H9 (cell line): ENCODE data around the gene EIF2AK2. TPM values are rescaled to one million over a fixed set of nuclear protein-coding genes. Genes with fewer than 3 reads are reported as not detected.

Experiments
- DNase-seq: peaks from one replicate; pipeline ENCODE4 v3.0.0-alpha.2; 2017
- H2AFZ ChIP-seq: one replicate; pipeline ENCODE4 v1.6.1; 2013; ENCODE audit warnings: mild to moderate bottlenecking, low read length, control low read depth, moderate library complexity
- H2AK5ac ChIP-seq: 2 replicates; pipeline ENCODE4 v1.6.1; 2013; ENCODE audit warnings: low read length, control low read depth, mixed read lengths; ENCODE audit not compliant: insufficient read length
- H2BK120ac ChIP-seq: one replicate; pipeline ENCODE4 v1.6.1; 2013; ENCODE audit warnings: low read depth, mild to moderate bottlenecking, low read length, control low read depth, inconsistent platforms; ENCODE audit not compliant: poor library complexity, severe bottlenecking
- H2BK12ac ChIP-seq: 2 replicates; pipeline ENCODE4 v1.6.1; 2013; ENCODE audit warnings: low read length, control low read depth, mixed read lengths, low read depth; ENCODE audit not compliant: insufficient read length
- H2BK15ac ChIP-seq: 2 replicates; pipeline ENCODE4 v1.6.1; 2013; ENCODE audit warnings: low read depth, low read length, control low read depth
- H2BK20ac ChIP-seq: one replicate; pipeline ENCODE4 v1.6.1; 2013; ENCODE audit warnings: low read depth, mild to moderate bottlenecking, low read length, control low read depth, inconsistent platforms; ENCODE audit not compliant: poor library complexity, severe bottlenecking
- H2BK5ac ChIP-seq: 2 replicates; pipeline ENCODE4 v1.6.1; 2013; ENCODE audit warnings: low read length, control low read depth, mixed read lengths; ENCODE audit not compliant: insufficient read length
- H3K14ac ChIP-seq: 2 replicates; pipeline ENCODE4 v1.6.1; 2013; ENCODE audit warnings: low read length, control low read depth; ENCODE audit not compliant: insufficient read depth
- H3K18ac ChIP-seq: 2 replicates; pipeline ENCODE4 v1.6.1; 2013; ENCODE audit warnings: low read depth, mild to moderate bottlenecking, mixed read lengths, low read length, control low read depth; ENCODE audit not compliant: insufficient read length
- H3K23ac ChIP-seq: 2 replicates; pipeline ENCODE4 v1.6.1; 2013; ENCODE audit warnings: low read length, control low read depth, mixed read lengths, low read depth; ENCODE audit not compliant: insufficient read length
- H3K23me2 ChIP-seq: 2 replicates; pipeline ENCODE4 v1.6.1; 2013; ENCODE audit warnings: low read depth, mild to moderate bottlenecking, mixed read lengths, low read length, control low read depth; ENCODE audit not compliant: insufficient read length, poor library complexity, severe bottlenecking
- H3K27ac ChIP-seq: 2 replicates; pipeline ENCODE4 v1.5.1; 2013; ENCODE audit warnings: low read length, control low read depth, mixed read lengths, low read depth; ENCODE audit not compliant: insufficient read length
- H3K27me3 ChIP-seq: 2 replicates; pipeline ENCODE4 v1.6.1; 2013; ENCODE audit warnings: low read length, control low read depth, inconsistent platforms; ENCODE audit not compliant: insufficient read depth
- H3K4ac ChIP-seq: 2 replicates; pipeline ENCODE4 v1.6.1; 2013; ENCODE audit warnings: low read depth, mild to moderate bottlenecking, control low read depth, inconsistent platforms, low read length, moderate library complexity
- H3K4me1 ChIP-seq: 2 replicates; pipeline ENCODE4 v1.6.1; 2013; ENCODE audit warnings: low read length, control low read depth, inconsistent platforms; ENCODE audit not compliant: insufficient read depth
- H3K4me2 ChIP-seq: 2 replicates; pipeline ENCODE4 v1.6.1; 2013; ENCODE audit warnings: low read length, control low read depth, mixed read lengths; ENCODE audit not compliant: insufficient read length, insufficient read depth
- H3K56ac ChIP-seq: 2 replicates; pipeline ENCODE4 v1.6.1; 2013; ENCODE audit warnings: low read depth, mild to moderate bottlenecking, mixed read lengths, low read length, control low read depth; ENCODE audit not compliant: insufficient read length
- H3K79me1 ChIP-seq: 2 replicates; pipeline ENCODE4 v1.6.1; 2013; ENCODE audit warnings: low read depth, mild to moderate bottlenecking, moderate library complexity, low read length, control low read depth, inconsistent platforms; ENCODE audit not compliant: insufficient read depth, poor library complexity, severe bottlenecking
- H3K79me2 ChIP-seq: 2 replicates; pipeline ENCODE4 v1.6.1; 2013; ENCODE audit warnings: low read length, control low read depth, inconsistent platforms; ENCODE audit not compliant: insufficient read depth
- H3K9ac ChIP-seq: 2 replicates; pipeline ENCODE4 v1.6.1; 2013; ENCODE audit warnings: low read length, control low read depth, mixed read lengths; ENCODE audit not compliant: insufficient read length; ENCODE audit errors: extremely low read depth
- H3K9me3 ChIP-seq: one replicate; pipeline ENCODE4 v1.6.1; 2013; ENCODE audit warnings: low read depth, low read length, inconsistent platforms; ENCODE audit not compliant: control insufficient read depth
- H3T11ph ChIP-seq: one replicate; pipeline ENCODE4 v1.6.1; 2013; ENCODE audit warnings: mild to moderate bottlenecking, low read length, control low read depth, inconsistent platforms
- H4K20me1 ChIP-seq: one replicate; pipeline ENCODE4 v1.6.1; 2013; ENCODE audit not compliant: control insufficient read depth, insufficient read length, insufficient read depth
- H4K5ac ChIP-seq: 2 replicates; pipeline ENCODE4 v1.6.1; 2013; ENCODE audit warnings: low read depth, mild to moderate bottlenecking, mixed read lengths, low read length, control low read depth; ENCODE audit not compliant: insufficient read length
- H4K8ac ChIP-seq: replicated peaks from 2 replicates; pipeline ENCODE4 v1.6.1; 2013; ENCODE audit warnings: low read length, control low read depth, mixed read lengths, low read depth; ENCODE audit not compliant: insufficient read length
- H4K91ac ChIP-seq: 2 replicates; pipeline ENCODE4 v1.6.1; 2013; ENCODE audit warnings: low read depth, mild to moderate bottlenecking, moderate library complexity, mixed read lengths, low read length, control low read depth; ENCODE audit not compliant: insufficient read length
- H3K27ac Mint-ChIP-seq, 3 experiments: 2 replicates in 2 of 3; 3 replicates in 1 of 3; pipeline ENCODE4 v1.8.0; 2020 to 2021; ENCODE audit warnings: mixed read lengths in 3 of 3, mild to moderate bottlenecking in 1 of 3, moderate library complexity in 1 of 3
- H3K27me3 Mint-ChIP-seq: 2 replicates; pipeline ENCODE4 v1.8.0; 2021; ENCODE audit warnings: low read depth, mild to moderate bottlenecking, moderate library complexity, mixed read lengths
- H3K36me3 Mint-ChIP-seq, 3 experiments: 2 replicates in 2 of 3; 3 replicates in 1 of 3; pipeline ENCODE4 v1.8.0; 2020 to 2021; ENCODE audit warnings: low read depth in 3 of 3, mixed read lengths in 3 of 3; ENCODE audit not compliant: insufficient read depth in 1 of 3
- H3K4me1 Mint-ChIP-seq, 2 experiments: 2 replicates each; pipeline ENCODE4 v1.8.0; 2020; ENCODE audit warnings: mixed read lengths in 2 of 2
- H3K4me3 Mint-ChIP-seq, 2 experiments: 2 replicates in 1 of 2; 3 replicates in 1 of 2; pipeline ENCODE4 v1.8.0; 2020 to 2021; ENCODE audit warnings: mild to moderate bottlenecking in 2 of 2, mixed read lengths in 2 of 2, moderate library complexity in 1 of 2
- H3K9me3 Mint-ChIP-seq, 2 experiments: 2 replicates in 1 of 2; 3 replicates in 1 of 2; pipeline ENCODE4 v1.8.0; 2020; ENCODE audit warnings: mild to moderate bottlenecking in 2 of 2, mixed read lengths in 2 of 2, moderate library complexity in 1 of 2
- WGBS: extraction: QIAGEN DNeasy Blood & Tissue Kit; methylation state at CpG from one replicate; pipeline ENCODE4 v1.1.7; 2013; ENCODE audit warnings: missing lambda C conversion rate, low lambda C conversion rate, mixed read lengths; ENCODE audit not compliant: insufficient read length; ENCODE audit errors: extremely low coverage; 5-methylcytosine and 5-hydroxymethylcytosine counted together
- total RNA-seq: library from RNA; stranded (reverse); gene quantifications from 2 replicates; pipeline ENCODE4 v1.2.1, GENCODE V29; 2021
- TF ChIP-seq, protein P1 (sequence below): fragments of 200-600 bp; sonication (generic); conservative IDR thresholded peaks from 3 replicates; pipeline ENCODE4 v1.8.0; 2021; ENCODE audit warnings: antibody characterized with exemption, mild to moderate bottlenecking

Gene EIF2AK2
- total RNA-seq, 1 experiment from 2014 or later: 55.7 TPM

GRCh38 chr2:37109523-37109922, 47.3 kb downstream of the EIF2AK2 start:
- no peaks in the 10 kb centered on the region for H4K20me1 ChIP-seq
- no peak overlapping the region for H3K56ac ChIP-seq
- no peak overlapping the region for H3K18ac ChIP-seq
- no peak overlapping the region for H2BK120ac ChIP-seq
- H3K4me3 Mint-ChIP-seq: no peak overlapping the region
- H3K9me3 ChIP-seq: no peaks in the 10 kb centered on the region
- H3K36me3 Mint-ChIP-seq: peaks cover 13 to 49% (median 41%) of the 10 kb centered on the region in 3 experiments; a peak in 6 of 7 replicates
- H3K27ac ChIP-seq: no peak overlapping the region
- no peak overlapping the region for H3K23ac ChIP-seq
- no peak overlapping the region for H2BK20ac ChIP-seq
- no peak overlapping the region for H3K4me2 ChIP-seq
- no peak overlapping the region for H2AFZ ChIP-seq
- peaks cover 11 to 17% of the 10 kb centered on the region in 2 experiments for H3K4me1 Mint-ChIP-seq
- no peak overlapping the region for H4K91ac ChIP-seq
- H3K23me2 ChIP-seq: no peaks in the 10 kb centered on the region
- H3K9ac ChIP-seq: no peak overlapping the region
- no peak for DNase-seq
- TF ChIP-seq, protein P1, sequence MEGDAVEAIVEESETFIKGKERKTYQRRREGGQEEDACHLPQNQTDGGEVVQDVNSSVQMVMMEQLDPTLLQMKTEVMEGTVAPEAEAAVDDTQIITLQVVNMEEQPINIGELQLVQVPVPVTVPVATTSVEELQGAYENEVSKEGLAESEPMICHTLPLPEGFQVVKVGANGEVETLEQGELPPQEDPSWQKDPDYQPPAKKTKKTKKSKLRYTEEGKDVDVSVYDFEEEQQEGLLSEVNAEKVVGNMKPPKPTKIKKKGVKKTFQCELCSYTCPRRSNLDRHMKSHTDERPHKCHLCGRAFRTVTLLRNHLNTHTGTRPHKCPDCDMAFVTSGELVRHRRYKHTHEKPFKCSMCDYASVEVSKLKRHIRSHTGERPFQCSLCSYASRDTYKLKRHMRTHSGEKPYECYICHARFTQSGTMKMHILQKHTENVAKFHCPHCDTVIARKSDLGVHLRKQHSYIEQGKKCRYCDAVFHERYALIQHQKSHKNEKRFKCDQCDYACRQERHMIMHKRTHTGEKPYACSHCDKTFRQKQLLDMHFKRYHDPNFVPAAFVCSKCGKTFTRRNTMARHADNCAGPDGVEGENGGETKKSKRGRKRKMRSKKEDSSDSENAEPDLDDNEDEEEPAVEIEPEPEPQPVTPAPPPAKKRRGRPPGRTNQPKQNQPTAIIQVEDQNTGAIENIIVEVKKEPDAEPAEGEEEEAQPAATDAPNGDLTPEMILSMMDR: no peak
- no peak overlapping the region for H2AK5ac ChIP-seq
- H3K27ac Mint-ChIP-seq: no peak overlapping the region; a peak in 1 of 7 replicates
- no peaks in the 10 kb centered on the region for H3K79me1 ChIP-seq
- H3K4me1 ChIP-seq: no peaks in the 10 kb centered on the region; the same call in 1 of the 2 replicates
- no peak overlapping the region for H2BK12ac ChIP-seq
- no peak overlapping the region for H3T11ph ChIP-seq
- no peaks in the 10 kb centered on the region for H3K79me2 ChIP-seq
- H3K14ac ChIP-seq: no peak overlapping the region
- H3K9me3 Mint-ChIP-seq: no peaks in the 10 kb centered on the region
- H3K27me3 ChIP-seq: no peaks in the 10 kb centered on the region
- no peak overlapping the region for H4K5ac ChIP-seq
- H4K8ac ChIP-seq: no peak overlapping the region
- H3K4ac ChIP-seq: no peak overlapping the region
- H2BK5ac ChIP-seq: no peak overlapping the region
- no peak overlapping the region for H2BK15ac ChIP-seq
- WGBS: no CpG with 5 or more reads among the region's 4 CpGs
- no peaks in the 10 kb centered on the region for H3K27me3 Mint-ChIP-seq
